ENCODE results near the gene SLC6A6.

Gene SLC6A6

DNA sequence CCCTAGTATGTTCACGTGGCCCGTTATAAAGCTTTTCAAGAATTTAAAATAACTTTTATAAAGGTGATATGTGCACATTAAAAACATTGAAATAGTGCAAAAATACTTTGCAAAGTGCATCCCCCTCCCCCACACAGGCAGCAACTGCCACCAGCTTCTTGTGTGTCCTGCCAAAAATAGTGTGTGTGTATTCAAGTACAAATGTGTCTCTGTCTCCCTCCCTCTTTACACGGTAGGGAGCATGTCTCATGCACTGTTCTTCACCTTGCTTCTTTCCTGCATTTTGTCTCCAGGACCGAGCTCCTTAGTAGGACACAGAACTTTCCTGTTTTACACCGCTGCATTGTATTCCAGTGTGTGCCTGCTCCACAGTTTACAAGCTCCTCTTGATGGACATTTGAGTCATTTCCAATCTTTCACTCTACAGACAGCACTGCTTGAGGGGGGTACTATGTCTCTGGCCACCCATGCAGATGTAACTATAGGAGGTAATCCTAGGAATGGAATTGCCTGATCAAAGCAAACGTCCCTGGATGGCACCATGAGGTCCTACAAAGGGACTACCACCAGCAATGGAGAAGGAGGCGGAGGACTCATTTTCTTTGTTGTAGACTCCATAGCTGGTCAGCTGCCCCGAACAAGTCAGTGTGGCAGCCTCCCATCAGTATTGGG, 52.4 kb downstream of the SLC6A6 start:
- no peak for DNase-seq

DNA sequence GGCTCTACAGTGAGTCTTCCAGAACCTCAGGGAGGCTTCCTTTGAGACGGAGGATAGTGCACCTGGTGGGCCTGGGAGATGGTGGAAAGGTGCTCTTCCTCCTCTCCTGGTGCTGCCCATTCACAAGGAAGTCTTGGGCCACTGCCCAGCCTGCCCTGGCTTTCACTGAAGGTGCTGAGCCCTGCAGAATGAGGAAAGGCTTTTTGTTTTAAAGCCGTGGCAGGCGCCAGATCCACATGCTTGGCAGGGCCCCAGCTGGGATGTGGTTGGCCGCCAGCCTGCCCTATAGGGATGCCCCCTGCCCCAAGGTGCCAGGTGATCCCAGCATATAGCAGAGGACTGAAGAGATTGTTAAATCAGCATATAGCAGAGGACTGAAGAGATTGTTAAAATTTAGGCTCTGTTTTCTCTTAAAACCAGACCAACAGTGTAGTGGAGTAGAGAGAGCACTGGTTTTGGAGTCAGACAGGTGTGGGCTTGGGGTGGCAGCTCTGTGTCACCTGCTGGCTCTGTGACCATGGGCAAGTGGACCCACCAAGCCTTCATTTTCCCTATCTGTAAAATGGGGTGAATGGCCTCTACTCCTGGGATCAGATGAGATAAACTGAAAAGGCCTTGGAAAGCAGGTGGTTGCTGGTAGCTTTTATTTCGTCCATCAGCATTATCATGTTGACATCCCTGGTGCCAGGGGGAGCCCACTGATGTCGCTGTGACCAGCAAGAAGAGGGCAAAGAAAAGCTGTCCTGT, 53.3 kb downstream of the SLC6A6 start:
- DNase-seq, result no peak

DNA sequence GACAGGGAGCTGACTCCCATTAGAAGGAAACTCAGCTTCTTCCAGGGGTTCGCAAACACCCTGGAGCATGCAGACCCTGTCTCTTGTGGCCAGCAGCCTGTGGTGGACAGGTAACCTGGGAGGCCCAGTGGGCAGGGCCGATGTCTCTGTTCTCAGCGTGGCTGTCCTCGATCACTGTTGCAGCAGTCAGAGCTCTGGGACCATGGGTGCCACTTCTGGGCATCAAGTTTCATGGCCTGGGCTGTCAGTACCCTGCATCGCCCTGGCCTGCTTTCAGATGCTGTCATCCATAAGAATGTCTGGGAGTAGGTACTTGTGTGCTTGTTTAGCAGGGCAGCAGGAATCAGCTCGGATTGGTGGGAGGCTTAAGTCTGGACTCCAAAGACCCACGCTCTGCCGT, 54.4 kb downstream of the SLC6A6 start:
- no peak for DNase-seq

DNA sequence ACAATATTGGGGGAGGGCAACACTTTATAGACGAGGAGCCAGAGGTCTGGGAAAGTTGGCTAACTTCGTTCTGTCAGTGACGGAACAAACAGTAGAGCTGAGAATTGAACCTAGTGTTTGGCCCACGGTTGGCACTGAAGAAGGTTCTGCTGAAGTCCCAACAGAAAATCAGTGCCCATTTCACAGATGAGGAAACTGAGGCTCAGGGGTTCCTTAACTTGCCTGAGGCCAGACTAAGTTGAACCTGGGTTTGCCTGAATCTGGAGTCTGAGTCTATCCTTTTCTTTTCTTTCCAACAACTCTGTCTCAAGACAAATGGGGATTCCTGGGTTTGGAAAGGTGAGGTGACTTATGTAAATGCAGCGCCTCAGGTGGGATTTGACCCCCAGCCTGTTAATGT, 55.1 kb downstream of the SLC6A6 start:
- no peak for DNase-seq

DNA sequence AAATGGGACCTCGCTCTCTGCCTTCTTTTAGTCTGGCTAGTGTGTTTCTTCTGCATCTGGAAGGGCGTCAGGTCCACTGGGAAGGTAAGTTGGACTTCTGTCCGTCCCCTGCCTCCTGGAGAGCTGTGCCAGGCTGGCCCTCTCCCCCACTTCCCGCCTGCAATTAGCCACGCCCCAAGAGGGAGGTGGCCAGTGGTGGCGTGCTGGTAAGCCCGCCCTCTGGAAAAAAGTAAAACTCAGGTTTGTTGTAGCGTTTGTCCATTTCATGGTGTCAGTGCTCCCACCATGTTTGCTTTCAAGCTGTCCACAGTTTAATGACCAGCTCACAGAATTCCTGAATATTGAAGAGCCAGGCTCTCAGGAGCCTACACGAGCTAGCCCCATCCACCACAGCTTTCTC, 55.6 kb downstream of the SLC6A6 start:
- no peak for DNase-seq

DNA sequence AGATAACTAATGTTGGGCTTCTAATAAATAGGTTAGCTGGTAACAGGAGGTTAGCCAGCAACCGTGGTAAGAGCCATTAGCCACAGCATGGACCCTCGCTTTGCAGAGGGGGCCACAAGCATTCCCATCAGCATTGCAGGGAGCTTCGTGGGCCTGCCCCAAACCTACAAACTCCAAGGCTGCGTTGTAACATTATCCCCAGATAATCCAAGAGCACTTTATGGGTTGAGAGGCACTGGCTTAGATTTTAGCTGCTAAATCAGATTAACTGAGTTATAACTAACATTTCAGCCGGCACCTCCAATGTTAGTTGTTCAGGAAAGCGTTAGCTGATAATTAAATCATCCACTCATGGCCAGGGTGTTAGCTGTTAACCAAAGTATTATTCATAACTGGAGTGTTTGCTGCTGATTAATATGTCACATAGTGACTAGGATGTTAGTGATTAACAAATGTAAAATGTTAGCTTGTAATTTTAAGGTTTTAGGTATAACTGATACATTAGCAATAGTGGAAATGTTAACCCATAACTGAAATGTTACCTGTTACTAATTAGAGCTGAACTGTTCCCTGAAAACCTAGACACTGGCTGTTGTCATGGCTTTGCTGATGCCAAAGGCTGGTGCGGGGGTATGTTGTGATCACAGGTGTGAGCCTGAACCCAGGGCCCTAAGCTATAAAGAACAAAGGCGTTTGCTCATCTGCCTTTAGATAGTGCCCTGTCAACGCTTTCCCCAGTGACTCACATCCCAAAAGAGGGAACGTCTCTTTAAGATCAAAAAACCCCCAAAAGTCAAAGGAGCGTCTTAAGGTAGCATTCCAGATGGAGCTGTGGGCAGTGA, 56.2 kb downstream of the SLC6A6 start:
- DNase-seq, result no peak

DNA sequence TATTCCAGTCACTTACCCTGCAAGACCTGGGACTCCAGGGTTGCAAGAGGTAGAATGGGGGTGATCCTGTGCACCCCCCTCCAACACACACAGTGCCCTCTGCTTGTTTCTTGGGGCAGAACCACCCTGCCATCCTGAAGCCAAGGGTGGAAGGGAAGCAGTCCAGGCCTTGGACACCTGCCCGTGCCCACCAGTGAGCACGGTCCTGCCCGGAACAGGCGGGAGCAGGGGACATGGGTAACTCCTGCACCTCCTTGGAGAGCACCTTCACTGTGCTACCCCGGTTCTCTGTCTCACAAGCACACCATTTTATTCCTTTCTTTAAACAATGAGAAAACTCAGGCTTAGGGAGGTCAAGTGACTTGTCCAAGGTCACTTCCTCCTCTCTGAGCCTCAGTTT, 57.0 kb downstream of the SLC6A6 start:
- no peak for DNase-seq

DNA sequence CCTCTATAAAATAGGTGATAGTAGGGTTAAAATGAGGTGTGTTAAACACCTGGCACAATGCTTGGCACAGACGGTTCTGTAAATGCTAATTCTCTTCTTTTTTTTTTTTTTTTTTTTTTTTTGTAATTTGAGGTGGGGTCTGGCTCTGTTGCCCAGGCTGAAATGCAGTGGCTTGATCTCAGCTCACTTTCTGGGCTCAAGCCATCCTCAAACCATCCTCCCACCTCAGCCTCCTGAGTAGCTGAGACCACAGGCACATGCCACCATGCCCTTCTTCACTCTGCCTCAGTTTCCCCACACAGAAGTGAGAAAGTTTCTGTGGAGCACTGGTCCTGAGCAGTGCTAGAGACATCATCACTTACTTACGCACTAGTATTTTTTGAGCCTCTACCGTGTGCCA, 57.4 kb downstream of the SLC6A6 start:
- DNase-seq, result no peak

DNA sequence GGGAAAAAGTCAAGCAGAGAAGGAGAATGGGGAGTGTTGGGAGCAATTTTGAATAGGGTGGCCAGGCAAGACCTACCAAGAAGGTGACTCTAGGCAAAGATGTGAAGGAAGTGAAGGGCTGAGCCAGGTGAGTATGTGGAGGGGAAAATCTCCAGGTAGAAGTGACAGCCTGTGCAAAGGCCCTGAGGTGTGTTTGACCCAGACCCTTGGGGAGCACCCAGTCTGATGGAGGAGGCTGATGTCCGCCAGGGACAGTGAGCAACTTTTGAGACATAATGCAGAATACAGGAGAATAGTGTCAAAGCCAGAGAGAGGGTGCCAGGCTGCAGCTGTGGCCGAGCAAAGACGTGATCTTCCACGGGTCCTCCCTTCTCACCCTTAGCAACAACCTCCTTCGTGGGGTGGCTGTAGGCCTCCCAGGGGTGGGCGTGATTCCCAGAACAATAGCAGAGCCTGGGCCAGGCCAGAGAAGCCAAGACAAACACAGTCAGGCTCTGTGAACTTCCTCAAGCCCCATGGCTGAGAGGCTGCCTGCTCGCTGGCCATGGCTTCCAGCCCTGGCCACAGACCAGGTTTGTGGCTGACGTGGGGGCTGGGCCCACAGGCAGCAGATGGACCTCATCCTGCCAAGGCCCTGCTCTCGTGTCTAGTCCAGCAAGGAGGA, 58.1 kb downstream of the SLC6A6 start:
- DNase-seq, result no peak

DNA sequence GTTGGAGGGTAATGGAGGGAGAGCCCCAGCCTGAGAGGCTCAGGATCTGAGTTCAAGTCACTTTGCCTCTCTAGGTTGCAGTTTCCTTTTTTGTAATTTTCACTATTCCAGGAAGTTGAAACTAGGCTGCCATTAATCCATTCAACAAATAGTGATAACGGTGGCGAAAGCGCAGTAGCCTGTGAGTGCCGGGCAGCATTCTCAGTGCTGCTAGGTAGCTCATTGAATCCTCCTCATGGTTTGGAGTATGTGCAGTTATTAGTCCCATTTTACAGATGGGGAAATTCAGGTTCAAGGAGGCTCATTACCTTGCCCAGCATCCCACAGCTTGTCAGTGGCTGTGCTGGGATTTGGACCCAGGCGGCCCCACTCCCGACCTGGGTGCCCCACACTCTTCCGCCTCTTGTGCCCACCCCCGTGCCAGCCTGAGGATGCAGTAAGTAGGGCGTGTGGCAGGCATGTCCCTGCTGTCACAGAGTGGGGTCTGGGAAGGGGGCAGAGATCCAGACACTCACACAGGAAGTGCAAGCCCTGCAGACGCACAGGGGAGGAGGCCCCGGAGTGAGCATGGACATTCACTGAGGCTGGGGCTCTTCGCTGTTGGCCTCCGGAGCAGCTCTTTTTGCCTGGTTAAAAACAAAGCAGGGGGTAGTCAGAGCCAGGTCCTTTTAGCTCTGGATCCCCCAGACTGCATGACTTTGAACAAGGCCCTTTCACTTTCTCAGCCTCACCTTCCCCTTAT, 58.8 kb downstream of the SLC6A6 start:
- no peak for DNase-seq

DNA sequence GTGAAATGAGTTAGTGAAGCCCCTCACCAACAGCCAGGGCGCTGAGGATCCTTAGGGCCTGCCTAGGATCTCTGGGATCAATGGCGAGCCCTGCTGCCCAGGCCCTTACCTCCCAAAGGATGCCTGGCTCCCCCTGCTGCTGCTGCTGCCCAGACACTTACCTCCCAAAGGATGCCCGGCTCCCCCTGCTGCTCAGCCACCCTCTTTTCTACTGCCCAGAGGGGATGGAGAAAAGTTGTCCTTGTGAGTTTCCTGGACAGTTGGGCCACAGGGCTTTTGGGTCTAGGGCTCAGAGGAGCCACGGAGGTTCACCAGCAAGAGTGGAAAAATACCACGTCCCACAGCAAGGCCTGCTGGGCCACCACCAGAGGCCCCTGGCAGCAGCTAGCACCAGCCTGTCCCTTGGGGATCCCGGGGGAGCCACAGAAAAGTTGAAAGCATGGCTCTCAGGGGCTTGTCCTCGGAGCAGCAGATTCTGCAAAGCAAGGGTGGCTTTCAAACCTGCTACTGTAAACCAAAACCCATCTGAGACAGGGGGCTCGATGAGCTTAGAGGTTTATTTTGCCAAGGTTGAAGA, 59.4 kb downstream of the SLC6A6 start:
- DNase-seq, result no peak

DNA sequence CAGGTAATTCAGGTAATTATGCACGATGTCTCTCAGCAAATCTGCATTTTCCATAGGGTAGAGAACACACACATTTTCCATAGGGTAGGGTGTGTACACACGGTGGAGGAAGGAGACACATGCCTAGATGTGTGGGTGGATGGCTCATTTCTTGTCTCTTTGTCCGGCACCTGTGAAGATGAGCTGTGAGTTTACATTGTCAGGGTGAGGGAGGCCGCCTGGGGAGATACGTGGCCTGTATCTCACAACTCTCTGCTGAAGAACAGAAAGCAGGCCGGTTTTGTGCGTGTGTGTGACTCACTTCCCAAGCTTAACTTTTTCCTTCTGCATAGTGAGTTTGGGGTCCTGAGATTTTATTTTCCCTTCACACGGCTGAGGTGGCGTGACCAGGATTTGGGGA, 60.3 kb downstream of the SLC6A6 start:
- DNase-seq, result no peak

DNA sequence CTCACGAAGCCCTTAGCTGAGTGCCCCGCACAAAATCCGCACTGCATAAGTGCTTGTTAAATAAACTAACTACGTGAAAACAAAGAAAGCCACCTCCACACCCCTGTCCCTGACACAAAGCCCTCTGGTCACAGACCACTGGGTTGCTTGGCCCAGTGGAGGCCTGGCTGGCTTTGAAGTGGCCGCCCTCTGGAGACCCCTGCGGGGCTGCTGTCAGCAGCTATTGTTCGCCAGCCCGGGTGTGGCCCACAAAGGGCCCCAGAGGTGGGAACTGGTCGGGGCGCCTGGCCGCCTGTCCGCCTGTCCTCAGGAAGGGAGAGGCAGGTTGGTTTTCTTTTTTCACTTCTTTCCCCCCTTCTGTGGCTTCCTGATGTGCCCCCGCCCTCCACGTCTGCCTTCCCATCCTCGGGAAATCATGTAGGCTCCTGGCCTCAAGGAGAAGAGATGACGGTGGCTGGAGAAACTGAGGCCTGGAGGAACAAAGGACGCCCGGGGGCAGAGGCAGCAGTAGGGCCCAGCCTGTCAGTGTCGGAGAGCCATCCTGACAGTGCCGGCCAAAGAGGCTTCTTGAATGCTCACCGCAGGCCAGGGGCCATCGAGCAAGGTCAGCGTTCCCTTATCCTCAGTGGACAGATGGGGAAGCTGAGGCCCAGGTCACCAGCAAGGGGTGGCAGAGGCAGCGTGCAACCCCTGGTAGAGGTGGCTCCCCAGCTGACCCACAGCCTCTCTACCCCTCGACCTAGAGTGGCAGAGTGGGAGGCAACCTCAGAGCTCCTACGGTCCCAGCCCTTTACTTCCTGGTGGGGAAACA, 61.1 kb downstream of the SLC6A6 start:
- DNase-seq, result no peak

DNA sequence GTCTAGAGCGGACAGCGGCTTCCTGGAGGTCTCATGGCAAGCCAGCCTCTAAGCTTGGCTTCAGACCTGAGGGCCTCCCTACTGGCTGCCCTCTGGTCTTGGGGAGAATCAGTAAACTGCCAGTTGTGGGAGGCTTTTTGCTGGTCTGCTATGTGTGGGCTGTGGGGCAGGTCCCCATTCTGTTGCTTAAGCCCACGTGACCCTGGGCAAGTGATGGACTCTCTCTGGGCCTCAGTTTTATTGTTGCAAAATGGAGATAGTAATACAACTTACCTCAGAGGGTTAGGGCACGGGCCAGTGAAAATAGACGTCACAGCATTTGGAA, 61.7 kb downstream of the SLC6A6 start:
- DNase-seq, result no peak

DNA sequence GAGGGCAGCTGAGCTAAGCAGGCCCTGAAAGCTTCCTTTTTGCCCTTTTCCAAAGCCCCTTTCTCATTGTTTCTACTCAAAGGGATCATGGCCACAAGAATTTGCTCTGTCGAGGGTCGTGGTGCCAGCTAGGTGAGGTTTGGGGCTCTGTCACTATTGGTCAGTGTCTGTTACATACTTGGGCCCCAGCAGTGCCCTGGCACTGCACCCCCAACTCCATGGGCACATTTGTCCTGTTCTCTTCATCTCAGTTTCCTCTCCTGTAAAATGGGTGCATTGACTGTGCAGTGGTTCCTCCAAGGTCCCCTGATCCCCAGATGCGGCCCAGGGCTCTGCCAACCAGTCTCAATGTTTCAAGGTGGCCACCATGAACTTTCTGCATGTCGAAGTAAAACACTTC, 62.1 kb downstream of the SLC6A6 start:
- no peak for DNase-seq

DNA sequence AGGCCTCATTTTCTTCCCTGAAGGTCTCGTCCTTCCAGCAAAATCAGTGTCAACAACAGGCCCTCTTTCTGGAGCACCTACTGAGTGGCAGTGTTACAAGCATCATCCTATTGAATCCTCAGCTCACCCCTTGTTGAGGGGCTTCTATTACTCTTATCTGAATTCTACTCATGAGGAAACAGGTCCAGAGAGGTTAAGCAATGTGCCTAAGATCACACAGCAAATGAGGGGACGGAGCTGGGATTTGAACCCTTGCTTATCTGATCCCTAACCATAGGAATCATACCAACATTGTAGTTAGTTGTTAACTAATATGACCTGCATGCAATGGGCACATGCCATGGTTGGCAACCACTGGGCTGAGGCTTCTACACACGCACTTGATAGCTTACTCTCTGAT, 63.0 kb downstream of the SLC6A6 start:
- DNase-seq, result no peak

DNA sequence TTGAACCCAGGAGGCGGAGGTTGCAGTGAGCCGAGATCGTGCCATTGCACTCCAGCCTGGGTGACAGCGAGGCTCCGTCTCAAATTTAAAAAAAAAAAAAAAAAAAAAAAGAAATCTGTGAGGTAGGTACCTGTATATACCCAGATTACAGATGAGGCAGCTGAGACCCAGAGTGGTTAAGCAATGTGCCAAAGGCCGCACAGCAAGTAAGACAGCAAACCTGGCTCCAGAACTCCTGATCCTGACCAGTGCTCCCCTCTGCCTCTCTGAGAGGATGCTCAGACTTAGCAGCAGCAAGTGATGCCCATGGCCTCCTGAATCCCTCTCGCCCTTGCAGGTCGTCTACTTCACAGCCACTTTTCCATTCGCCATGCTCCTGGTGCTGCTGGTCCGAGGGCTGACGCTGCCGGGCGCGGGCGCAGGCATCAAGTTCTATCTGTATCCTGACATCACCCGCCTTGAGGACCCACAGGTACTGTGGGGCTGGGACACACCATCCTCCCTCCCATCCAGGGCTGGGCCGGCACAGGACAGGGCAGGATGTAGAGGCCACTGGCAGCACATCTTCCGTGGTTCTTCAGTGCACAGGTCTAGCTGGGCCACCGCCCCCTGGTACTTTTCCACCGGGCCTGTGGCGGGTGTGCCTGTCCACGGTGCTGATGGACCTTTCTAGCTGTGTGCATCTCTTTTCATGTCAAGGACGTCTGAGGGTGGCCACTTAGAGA, 63.9 kb downstream of the SLC6A6 start:
- DNase-seq, result no peak

DNA sequence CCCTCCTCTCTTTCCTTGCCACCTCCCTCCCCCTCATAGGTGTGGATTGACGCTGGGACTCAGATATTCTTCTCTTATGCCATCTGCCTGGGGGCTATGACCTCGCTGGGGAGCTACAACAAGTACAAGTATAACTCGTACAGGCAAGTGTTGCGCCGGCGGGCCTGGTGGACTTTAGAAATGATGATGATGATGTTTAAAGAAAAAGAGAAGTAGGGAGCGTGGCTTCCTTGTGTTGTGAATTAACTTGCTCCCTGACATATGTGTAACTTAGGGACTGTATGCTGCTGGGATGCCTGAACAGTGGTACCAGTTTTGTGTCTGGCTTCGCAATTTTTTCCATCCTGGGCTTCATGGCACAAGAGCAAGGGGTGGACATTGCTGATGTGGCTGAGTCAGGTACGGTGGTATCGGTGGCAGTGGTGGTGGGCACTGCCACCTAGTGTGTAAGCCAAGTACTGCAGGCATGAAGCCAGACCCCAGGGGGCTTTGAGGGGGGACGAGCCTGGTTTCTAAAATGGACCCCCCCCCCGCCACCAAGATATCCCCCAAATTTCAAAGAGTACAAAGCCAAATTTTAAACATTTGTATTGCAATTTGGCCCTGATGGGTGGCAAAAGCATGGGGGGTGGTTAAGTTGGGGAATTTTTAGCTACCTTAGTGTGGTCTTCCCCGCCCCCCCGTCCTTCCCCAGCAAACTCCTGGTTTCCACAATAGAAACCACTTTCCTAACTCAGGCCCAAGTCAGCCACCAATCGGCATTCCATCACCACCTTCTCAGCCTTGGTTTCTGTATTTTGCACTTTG, 65.6 kb downstream of the SLC6A6 start:
- no peak for DNase-seq

DNA sequence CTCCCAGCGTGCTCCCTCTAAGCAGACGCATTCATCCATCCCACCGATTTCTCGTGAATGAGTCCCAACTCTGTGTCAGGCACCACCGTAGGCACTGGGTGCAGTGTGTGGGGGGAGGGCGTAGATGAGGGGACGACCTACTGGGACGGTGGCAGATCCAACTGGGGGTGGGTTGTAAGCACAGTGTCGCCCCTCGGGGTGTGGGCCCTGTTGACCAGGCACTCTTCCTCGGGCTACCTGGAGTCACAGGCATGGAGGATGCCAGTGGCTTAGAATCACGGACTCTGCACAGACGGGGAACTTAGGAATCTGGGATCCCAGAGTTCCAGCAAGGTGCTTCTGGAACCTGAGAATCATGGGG, 66.2 kb downstream of the SLC6A6 start:
- no peak for DNase-seq

DNA sequence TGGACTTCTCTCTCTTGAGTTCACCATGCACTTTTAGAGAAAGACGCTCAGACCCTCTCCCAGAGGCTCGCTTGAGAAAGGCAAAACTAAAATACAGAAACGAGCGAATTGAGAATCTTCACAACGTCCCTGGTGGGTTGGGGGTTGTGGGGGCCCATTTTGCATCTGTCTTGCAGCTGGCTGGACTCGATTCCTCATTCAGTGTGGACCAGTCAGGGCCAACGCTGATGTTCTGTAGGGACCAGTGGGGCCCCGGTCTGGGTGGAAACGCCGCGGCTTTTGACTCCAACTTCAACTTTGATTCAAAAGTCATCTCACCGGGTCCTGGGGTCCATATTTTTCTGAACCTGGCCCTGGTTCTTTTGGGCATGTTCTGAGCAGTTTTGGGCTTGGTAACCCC, 68.1 kb downstream of the SLC6A6 start:
- DNase-seq, result no peak
